Lower lobe of right lung (tissue), 2 donors: Measurements from ENCODE around the gene MAST3. TPM values are rescaled to one million over a fixed set of nuclear protein-coding genes. Genes with fewer than 3 reads are reported as not detected.

Experiments
- ATAC-seq, 2 donors: fragments of 200-7000 bp; cut with Tn5 transposase; one replicate each; pipeline ENCODE4 v1.9.1; 2020 to 2022; ENCODE audit warnings: mild to moderate bottlenecking in 2 of 2, moderate library complexity in 2 of 2
- DNase-seq: peaks from one replicate; pipeline ENCODE4 v3.0.0-alpha.2; 2020
- H3K27ac ChIP-seq: fragments of 200-600 bp; one replicate; pipeline ENCODE4 v1.8.0; 2022
- H3K27me3 ChIP-seq: fragments of 200-600 bp; one replicate; pipeline ENCODE4 v1.8.0; 2022; ENCODE audit warnings: low read depth
- H3K36me3 ChIP-seq: fragments of 200-600 bp; one replicate; pipeline ENCODE4 v1.8.0; 2022; ENCODE audit warnings: mild to moderate bottlenecking
- H3K4me1 ChIP-seq: fragments of 200-600 bp; one replicate; pipeline ENCODE4 v1.8.0; 2022
- H3K4me3 ChIP-seq: fragments of 200-600 bp; one replicate; pipeline ENCODE4 v1.8.0; 2022; ENCODE audit warnings: mild to moderate bottlenecking
- H3K9me3 ChIP-seq: fragments of 200-600 bp; one replicate; pipeline ENCODE4 v1.8.0; 2022
- CTCF ChIP-seq: fragments of 200-600 bp; IDR thresholded peaks from one replicate; pipeline ENCODE4 v1.8.0; 2022; ENCODE audit warnings: antibody characterized with exemption, mild to moderate bottlenecking
- intact Hi-C: fragments of 100-400 bp; cut with DNase I; formaldehyde crosslinking; loops from one replicate; pipeline ENCODE4 v1.11.0; 2022
- total RNA-seq: library from RNA; stranded (reverse); fragmentation: NEBNext Ultra II Directional; extraction: Animal tissue kit (Norgen Biotek cat#: 25700); gene quantifications from one replicate; pipeline ENCODE4 v1.2.1, GENCODE V29; 2021
- donor health status: DM: no; HTN: yes; CAD: no; lungs with severe emphysema.

MAST3 gene
- total RNA-seq, 1 donor from 2014 or later, result 29.2 TPM

GRCh38 chr19:18153556-18154134 is 56.1 kb downstream of the MAST3 start:
- ATAC-seq, result peak; percentile 0
- Histone ChIP-seq H3K27me3 (no peaks in the 10 kb centered on the region), H3K36me3 (peaks cover 12% of the 10 kb centered on the region), H3K9me3 (no peaks in the 10 kb centered on the region), H3K4me3 (peak overlapping the region; percentile 83), H3K4me1 (peaks cover 48% of the 10 kb centered on the region), H3K27ac (peak overlapping the region; percentile 95)
- intact Hi-C loops, result no loop called here
- no peak for TF ChIP-seq CTCF
- peak; percentile 59 for DNase-seq

- H3K4me3 ChIP-seq, result peak overlapping the region; percentile 7
- H3K27ac ChIP-seq, result peak overlapping the region; percentile 38
- peak; percentile 75 for DNase-seq
- peaks cover 12% of the 10 kb centered on the region for H3K36me3 ChIP-seq
- H3K4me1 ChIP-seq, result peaks cover 48% of the 10 kb centered on the region
- no peaks in the 10 kb centered on the region for H3K9me3 ChIP-seq
- H3K27me3 ChIP-seq, result no peaks in the 10 kb centered on the region
- intact Hi-C loops, result no loop called here
- no peak for ATAC-seq
- TF ChIP-seq CTCF, result no peak
Observed at GRCh38 chr19:18155095-18156087, 57.8 kb downstream of the MAST3 start.

- H3K9me3 ChIP-seq, result no peaks in the 10 kb centered on the region
- ATAC-seq (no peak), DNase-seq (no peak)
- intact Hi-C loops, result no loop called here
- no peaks in the 10 kb centered on the region for H3K27me3 ChIP-seq
- peaks cover 53% of the 10 kb centered on the region for H3K4me1 ChIP-seq
- TF ChIP-seq CTCF, result no peak
- peak overlapping the region; percentile 59 for H3K27ac ChIP-seq
- H3K36me3 ChIP-seq, result peaks cover 12% of the 10 kb centered on the region
- H3K4me3 ChIP-seq, result peak overlapping the region; percentile 7
Observed at GRCh38 chr19:18156268-18156667, 58.7 kb downstream of the MAST3 start.

- intact Hi-C loops, result no loop called here
- H3K27ac ChIP-seq, result peak overlapping the region; percentile 59
- peak; percentile 11 to 24 for ATAC-seq
Observed at GRCh38 chr19:18156841-18157464, 59.4 kb downstream of the MAST3 start.

More at GRCh38 chr19:18156841-18157464, 59.4 kb downstream of the MAST3 start:
- peaks cover 15% of the 10 kb centered on the region for H3K36me3 ChIP-seq
- H3K4me3 ChIP-seq, result no peak overlapping the region
- no peaks in the 10 kb centered on the region for H3K9me3 ChIP-seq
- H3K4me1 ChIP-seq, result peaks cover 52% of the 10 kb centered on the region
- no peaks in the 10 kb centered on the region for H3K27me3 ChIP-seq
- no peak for TF ChIP-seq CTCF
- peak; percentile 92 for DNase-seq
